ENCODE measurements around the gene TBL1Y.

- TF ChIP-seq, protein P1, sequence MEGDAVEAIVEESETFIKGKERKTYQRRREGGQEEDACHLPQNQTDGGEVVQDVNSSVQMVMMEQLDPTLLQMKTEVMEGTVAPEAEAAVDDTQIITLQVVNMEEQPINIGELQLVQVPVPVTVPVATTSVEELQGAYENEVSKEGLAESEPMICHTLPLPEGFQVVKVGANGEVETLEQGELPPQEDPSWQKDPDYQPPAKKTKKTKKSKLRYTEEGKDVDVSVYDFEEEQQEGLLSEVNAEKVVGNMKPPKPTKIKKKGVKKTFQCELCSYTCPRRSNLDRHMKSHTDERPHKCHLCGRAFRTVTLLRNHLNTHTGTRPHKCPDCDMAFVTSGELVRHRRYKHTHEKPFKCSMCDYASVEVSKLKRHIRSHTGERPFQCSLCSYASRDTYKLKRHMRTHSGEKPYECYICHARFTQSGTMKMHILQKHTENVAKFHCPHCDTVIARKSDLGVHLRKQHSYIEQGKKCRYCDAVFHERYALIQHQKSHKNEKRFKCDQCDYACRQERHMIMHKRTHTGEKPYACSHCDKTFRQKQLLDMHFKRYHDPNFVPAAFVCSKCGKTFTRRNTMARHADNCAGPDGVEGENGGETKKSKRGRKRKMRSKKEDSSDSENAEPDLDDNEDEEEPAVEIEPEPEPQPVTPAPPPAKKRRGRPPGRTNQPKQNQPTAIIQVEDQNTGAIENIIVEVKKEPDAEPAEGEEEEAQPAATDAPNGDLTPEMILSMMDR (IDR thresholded peaks at IDR 0.05), result peak; percentile 55
- TF ChIP-seq ZFX (IDR thresholded peaks at IDR 0.05; ENCODE audit: borderline replicate concordance), result no peak
These were observed 54.2 kb downstream of the TBL1Y start for GRCh38 chrY:6964732-6965131.
